Kidney (tissue), 14 donors: ENCODE data around the gene BCAN. TPM values are rescaled to one million over a fixed set of nuclear protein-coding genes. Genes with fewer than 3 reads are reported as not detected.
"Not testable (repeated sequence)": the region's sequence is repeated elsewhere in the genome, so short reads cannot be mapped to it uniquely, and the experiment has no call there.

ENCODE experiments used
- DNase-seq, 5 donors: peaks; one replicate each; pipeline ENCODE4 v3.0.0-alpha.2; 2013 to 2020
- FAIRE-seq: peaks from 2 replicates; lab custom pipeline; 2012; peaks lifted over from hg19 to GRCh38; lab: Jason Lieb, UNC
- H3K27ac ChIP-seq, 2 donors: one replicate each; pipeline ENCODE4 v1.7.0; 2013; ENCODE audit warnings: low read depth in 2 of 2, low read length in 2 of 2, inconsistent platforms in 1 of 2
- H3K27me3 ChIP-seq: one replicate; pipeline ENCODE4 v1.7.1; 2013; ENCODE audit warnings: low read length, inconsistent platforms; ENCODE audit not compliant: control insufficient read depth, insufficient read depth
- H3K36me3 ChIP-seq, 3 donors: one replicate each; pipeline versions ENCODE4 v1.7.0 to v1.7.1; 2013; ENCODE audit warnings: low read length in 3 of 3, control low read depth in 1 of 3, inconsistent platforms in 1 of 3; ENCODE audit not compliant: insufficient read depth in 3 of 3, control insufficient read depth in 2 of 3
- H3K4me1 ChIP-seq, 3 donors: one replicate each; pipeline versions ENCODE4 v1.7.0 to v1.7.1; 2013; ENCODE audit warnings: low read length in 3 of 3, inconsistent platforms in 1 of 3, low read depth in 1 of 3; ENCODE audit not compliant: control insufficient read depth in 2 of 3, insufficient read depth in 2 of 3
- H3K4me3 ChIP-seq, 3 donors: one replicate each; pipeline versions ENCODE4 v1.7.0 to v1.8.1; 2013; ENCODE audit warnings: low read length in 3 of 3, control low read depth in 1 of 3, inconsistent platforms in 1 of 3
- H3K9ac ChIP-seq, 3 donors: one replicate each; pipeline versions ENCODE4 v1.7.0 to v1.7.1; 2013; ENCODE audit warnings: low read length in 3 of 3, control low read depth in 1 of 3, inconsistent platforms in 1 of 3
- H3K9me3 ChIP-seq, 3 donors: one replicate each; pipeline versions ENCODE4 v1.7.0 to v1.7.1; 2013; ENCODE audit warnings: low read length in 3 of 3, control low read depth in 1 of 3, inconsistent platforms in 1 of 3; ENCODE audit not compliant: control insufficient read depth in 2 of 3, insufficient read depth in 1 of 3
- intact Hi-C: fragments of 100-400 bp; cut with DNase I; formaldehyde crosslinking; loops from one replicate; pipeline ENCODE4 v1.11.1; 2022
- polyA plus RNA-seq: library from polyadenylated mRNA; stranded (reverse); fragments of 350-450 nt; fragmentation: Illumina TruSeq; extraction: RNeasy Lipid Tissue Mini Kit (QIAGEN cat#74804); gene quantifications from one replicate; pipeline ENCODE4 v1.2.3, GENCODE V29; 2014; ENCODE audit warnings: low read depth, low replicate concordance; ENCODE audit not compliant: insufficient read depth
- total RNA-seq: library from RNA; stranded (reverse); fragmentation: NEBNext Ultra II Directional; extraction: Animal tissue kit (Norgen Biotek cat#: 25700); gene quantifications from one replicate; pipeline ENCODE4 v1.2.1, GENCODE V29; 2021
- TF ChIP-seq, protein P1 (sequence below): IDR thresholded peaks from 3 replicates; pipeline ENCODE4 v1.5.1; 2012; ENCODE audit warnings: mild to moderate bottlenecking, moderate library complexity, borderline replicate concordance; ENCODE audit not compliant: insufficient read depth; ENCODE audit errors: extremely low read depth
- donor health status: control.
- donor health status: control.
- donor health status: control.
- donor health status: control.
- donor health status: control.
- donor health status: DM: yes; HTN: yes; CAD: no.
- donor health status: Normal renal cell carcinoma (clear cell type).

The BCAN gene
- total and polyA plus RNA-seq, 2 donors from 2014 or later = 0.19 to 0.45 TPM

DNA sequence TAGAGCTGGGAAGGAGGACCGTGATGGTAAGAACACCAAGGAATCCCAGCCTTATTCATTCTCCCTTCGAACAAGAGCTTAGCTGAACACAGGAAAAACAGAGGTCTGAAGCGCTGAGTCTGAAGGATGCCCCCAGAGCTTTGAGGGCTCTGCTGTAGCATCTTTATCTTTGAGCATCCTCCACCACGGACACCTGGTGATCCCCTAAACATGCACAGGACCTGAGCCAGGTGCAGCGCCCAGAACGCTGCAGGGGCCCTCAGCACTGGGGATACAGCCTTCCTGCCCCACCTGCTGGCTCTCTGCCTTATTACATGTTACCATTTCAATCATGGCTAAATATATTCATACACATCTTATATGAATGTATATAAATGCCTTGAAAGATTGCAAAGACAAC lies 32.9 kb upstream of the BCAN start:
- peak in 2 of 5 donors; percentile 27 to 32 for DNase-seq
- Histone ChIP-seq H3K36me3 (no peaks in the 10 kb centered on the region), H3K27ac (no peak overlapping the region), H3K4me3 (no peak overlapping the region), H3K9ac (no peak overlapping the region), H3K4me1 (no peaks in the 10 kb centered on the region), H3K9me3 (no peaks in the 10 kb centered on the region), H3K27me3 (peaks cover 3% of the 10 kb centered on the region)
- intact Hi-C loops = no loop called here
- TF ChIP-seq, protein P1, sequence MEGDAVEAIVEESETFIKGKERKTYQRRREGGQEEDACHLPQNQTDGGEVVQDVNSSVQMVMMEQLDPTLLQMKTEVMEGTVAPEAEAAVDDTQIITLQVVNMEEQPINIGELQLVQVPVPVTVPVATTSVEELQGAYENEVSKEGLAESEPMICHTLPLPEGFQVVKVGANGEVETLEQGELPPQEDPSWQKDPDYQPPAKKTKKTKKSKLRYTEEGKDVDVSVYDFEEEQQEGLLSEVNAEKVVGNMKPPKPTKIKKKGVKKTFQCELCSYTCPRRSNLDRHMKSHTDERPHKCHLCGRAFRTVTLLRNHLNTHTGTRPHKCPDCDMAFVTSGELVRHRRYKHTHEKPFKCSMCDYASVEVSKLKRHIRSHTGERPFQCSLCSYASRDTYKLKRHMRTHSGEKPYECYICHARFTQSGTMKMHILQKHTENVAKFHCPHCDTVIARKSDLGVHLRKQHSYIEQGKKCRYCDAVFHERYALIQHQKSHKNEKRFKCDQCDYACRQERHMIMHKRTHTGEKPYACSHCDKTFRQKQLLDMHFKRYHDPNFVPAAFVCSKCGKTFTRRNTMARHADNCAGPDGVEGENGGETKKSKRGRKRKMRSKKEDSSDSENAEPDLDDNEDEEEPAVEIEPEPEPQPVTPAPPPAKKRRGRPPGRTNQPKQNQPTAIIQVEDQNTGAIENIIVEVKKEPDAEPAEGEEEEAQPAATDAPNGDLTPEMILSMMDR = peak; percentile 38
- FAIRE-seq = no peak

DNA sequence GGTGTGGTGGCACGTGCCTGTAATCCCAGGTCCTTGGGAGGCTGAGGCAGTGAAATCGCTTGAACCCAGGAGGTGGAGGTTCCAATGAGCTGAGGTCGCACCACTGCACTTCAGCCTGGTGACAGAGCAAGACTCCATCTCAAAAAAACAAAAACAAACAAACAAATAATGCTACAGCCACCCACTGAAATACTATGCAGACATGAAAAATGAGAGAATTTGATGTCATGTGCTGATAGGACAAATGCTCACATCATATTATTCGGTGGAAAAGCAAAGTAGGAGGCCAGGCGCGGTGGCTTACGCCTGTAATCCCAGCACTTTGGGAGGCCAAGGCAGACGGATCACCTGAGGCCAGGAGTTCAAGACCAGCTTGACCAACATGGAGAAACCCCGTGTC lies 31.8 kb upstream of the BCAN start:
- H3K9ac ChIP-seq, H3K4me3 ChIP-seq, H3K27ac ChIP-seq, H3K4me1 ChIP-seq, FAIRE-seq, H3K36me3 ChIP-seq, DNase-seq, H3K9me3 ChIP-seq, intact Hi-C loops, H3K27me3 ChIP-seq: not testable (repeated sequence)

DNA sequence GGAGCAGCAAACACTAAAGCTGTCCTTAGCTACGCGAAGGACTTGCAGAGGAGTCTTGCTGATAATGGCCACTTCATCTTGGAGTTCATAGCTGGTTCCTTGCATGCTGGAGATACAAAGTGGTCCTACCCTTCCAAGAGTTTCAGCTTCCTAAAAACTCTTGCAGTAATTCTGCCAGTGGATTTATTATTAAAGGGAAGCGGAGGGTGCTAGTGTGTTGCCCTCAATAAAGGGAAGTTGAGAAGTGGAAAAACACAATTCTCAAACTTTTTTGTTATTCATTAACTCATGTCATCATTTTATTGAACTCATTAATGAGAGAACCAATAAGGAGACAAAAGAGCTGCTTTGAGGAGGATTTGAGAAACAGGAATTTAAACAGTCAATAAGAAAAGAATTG lies 29.3 kb upstream of the BCAN start:
- peaks cover 0 to 3% (median 0%) of the 10 kb centered on the region in 3 donors for H3K4me1 ChIP-seq
- TF ChIP-seq, protein P1 = no peak
- H3K9me3 ChIP-seq = no peaks in the 10 kb centered on the region
- no peaks in the 10 kb centered on the region for H3K36me3 ChIP-seq
- H3K4me3 ChIP-seq = no peak overlapping the region
- peaks cover 3% of the 10 kb centered on the region for H3K27me3 ChIP-seq
- no peak for DNase-seq
- FAIRE-seq = no peak
- H3K9ac ChIP-seq = no peak overlapping the region
- intact Hi-C loops = no loop called here
- no peak overlapping the region for H3K27ac ChIP-seq

DNA sequence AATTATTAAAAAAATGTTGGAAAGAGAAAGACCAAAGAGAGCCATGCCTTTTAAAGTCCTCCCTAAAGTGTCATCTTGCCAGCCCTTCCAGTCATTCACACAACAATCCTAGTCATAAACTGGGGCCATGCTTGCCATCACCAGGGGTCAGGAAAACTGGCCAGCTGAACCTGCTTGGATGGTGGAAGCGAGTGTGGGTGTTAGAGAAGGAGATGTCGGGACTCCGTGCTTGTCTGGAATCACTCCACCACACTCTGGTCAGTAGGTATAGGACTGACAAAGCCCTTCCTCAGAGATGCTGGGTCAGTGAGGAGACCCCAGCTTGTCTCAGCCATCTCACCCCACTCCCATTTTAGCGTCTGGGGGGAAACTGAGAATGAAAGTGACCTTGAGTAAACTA lies 26.0 kb upstream of the BCAN start:
- H3K9me3 ChIP-seq = no peaks in the 10 kb centered on the region
- peak overlapping the region in 1 of 3 donors; percentile 8 for H3K4me3 ChIP-seq
- FAIRE-seq = no peak
- TF ChIP-seq, protein P1 = no peak
- peak overlapping the region; percentile 62 to 74 for H3K27ac ChIP-seq
- H3K4me1 ChIP-seq = peaks cover 0 to 3% (median 0%) of the 10 kb centered on the region in 3 donors
- H3K27me3 ChIP-seq = no peaks in the 10 kb centered on the region
- no peaks in the 10 kb centered on the region for H3K36me3 ChIP-seq
- intact Hi-C loops = no loop called here
- no peak overlapping the region for H3K9ac ChIP-seq
- DNase-seq = peak in 1 of 5 donors; percentile 74
